Breast epithelium (tissue), 3 donors: ENCODE data around the gene SF3A1.
"Not testable (repeated sequence)": the region's sequence is repeated elsewhere in the genome, so short reads cannot be mapped to it uniquely, and the experiment has no call there.

Experiments
- CTCF ChIP-seq, 3 donors: fragments of 450-650 bp; IDR thresholded peaks; one replicate each; pipeline ENCODE4 v1.5.1; 2016 to 2017; ENCODE audit warnings: antibody characterized with exemption in 3 of 3, mild to moderate bottlenecking in 3 of 3, moderate library complexity in 3 of 3
- POLR2A ChIP-seq: fragments of 450-650 bp; IDR thresholded peaks from one replicate; pipeline ENCODE4 v1.6.1; 2016; ENCODE audit warnings: antibody characterized with exemption, mild to moderate bottlenecking, moderate library complexity
- POLR2AphosphoS5 ChIP-seq, 3 donors: sonication (generic); formaldehyde crosslinking; IDR thresholded peaks; one replicate each; pipeline ENCODE4 v1.6.1; 2017; ENCODE audit warnings: antibody characterized with exemption in 3 of 3

GRCh38 chr22:30338341-30338740, 18.4 kb downstream of the SF3A1 start:
- not testable (repeated sequence) for TF ChIP-seq CTCF (IDR thresholded peaks at IDR 0.05); POLR2AphosphoS5 (IDR thresholded peaks at IDR 0.05); POLR2A
